GM13976 (cell line): ENCODE results near the gene CNNM4.
"Not testable (repeated sequence)": the region's sequence is repeated elsewhere in the genome, so short reads cannot be mapped to it uniquely, and the experiment has no call there.

Experiments used
- DNase-seq: peaks from one replicate; pipeline ENCODE4 v3.0.0; 2012; ENCODE audit warnings: low spot score
- CTCF ChIP-seq: IDR thresholded peaks from 2 replicates; pipeline ENCODE4 v1.5.1; 2012; ENCODE audit warnings: borderline replicate concordance, mild to moderate bottlenecking; ENCODE audit not compliant: insufficient read depth; ENCODE audit errors: extremely low read depth, missing control alignments, control extremely low read depth
- in situ Hi-C: fragments of 300-500 bp; cut with MboI; formaldehyde crosslinking; loops from one replicate; pipeline ENCODE4 v1.12.0; 2022; ENCODE audit warnings: low sequenced_read_pairs, mixed read lengths, inconsistent platforms; ENCODE audit not compliant: unreplicated experiment

Gene CNNM4

DNA sequence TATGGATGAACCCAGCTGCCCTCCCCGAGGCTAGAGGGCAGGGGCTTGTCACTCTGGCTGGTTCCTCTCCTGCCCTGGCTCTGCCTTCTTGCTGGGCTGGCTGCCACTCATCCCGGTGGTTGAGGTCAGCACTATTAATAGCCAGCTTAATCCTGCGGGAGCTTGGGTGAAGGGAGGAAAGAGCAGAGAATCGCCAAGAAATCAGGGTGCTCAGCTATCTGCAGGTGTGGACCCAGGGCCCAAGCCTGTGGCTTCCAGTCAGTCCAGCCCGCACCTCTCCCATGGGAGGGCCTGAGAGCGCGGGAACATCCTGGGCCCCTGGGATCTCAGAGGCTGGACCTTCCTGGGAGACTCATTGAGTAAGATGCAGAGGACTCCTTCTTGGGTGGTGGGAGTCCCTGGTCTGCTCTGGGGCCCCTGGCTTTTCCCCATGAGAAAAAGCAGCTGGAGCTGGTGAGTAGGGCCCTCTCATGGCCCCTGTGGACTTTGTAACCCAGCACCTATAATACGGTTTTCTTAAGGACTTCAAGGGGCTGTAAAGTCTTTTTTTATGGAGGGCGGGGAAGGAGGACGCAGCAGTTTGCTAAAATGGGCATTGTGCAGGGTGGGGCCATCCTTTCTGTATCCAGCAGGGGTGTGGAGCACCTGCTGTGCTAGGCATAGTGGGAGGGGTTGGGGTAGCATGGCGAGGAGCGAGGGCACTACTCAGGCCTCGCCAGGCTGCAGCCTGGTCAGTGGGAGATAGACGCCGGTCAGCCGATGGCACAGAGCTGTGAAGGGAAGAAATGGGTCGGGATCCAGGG lies 27.9 kb downstream of the CNNM4 start:
- TF ChIP-seq CTCF = no peak
- in situ Hi-C loops = no loop called here
- DNase-seq = no peak

DNA sequence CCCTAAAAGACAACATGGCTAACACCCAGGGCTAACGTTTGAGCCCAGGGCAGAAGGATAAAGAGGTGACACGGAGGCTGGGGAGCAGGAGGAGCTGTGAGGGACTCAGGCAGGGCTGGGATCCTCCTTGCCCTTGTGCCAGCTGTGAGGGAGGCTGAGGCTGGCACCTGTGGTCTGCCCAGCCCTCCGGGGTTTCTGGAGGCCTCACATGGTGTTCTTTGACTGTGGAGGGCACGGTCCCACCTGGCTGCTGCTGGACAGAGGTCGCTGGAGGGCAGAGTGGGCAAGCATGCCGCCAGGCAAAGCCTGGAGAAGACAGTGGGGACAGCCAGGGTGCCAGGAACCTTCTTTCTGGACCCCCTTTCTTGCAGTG lies 28.5 kb downstream of the CNNM4 start:
- DNase-seq = no peak
- TF ChIP-seq CTCF = no peak
- in situ Hi-C loops = no loop called here

GRCh38 chr2:96792772-96793749 lies 32.4 kb downstream of the CNNM4 start:
- no peak for TF ChIP-seq CTCF
- DNase-seq = no peak
- in situ Hi-C loops = no loop called here

DNA sequence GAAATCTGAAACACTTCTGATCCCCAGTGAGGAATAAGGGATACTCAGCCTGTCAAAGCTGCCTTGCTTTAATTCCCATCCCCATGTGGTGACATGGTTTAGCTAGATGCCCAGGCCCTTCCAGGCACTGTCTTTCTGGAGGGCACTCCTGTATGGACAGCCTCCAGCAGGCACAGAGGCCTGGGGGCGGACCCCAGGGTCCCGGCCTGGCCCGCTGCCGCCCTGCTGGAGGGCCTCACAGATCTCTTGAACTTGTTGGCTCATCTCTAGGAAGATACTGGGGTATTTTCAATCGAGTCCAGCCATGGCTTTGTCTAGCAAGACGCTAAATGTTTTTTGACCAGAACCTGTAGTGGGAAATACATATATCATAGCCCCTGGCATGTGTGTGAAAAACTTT lies 34.4 kb downstream of the CNNM4 start:
- no peak for DNase-seq
- in situ Hi-C loops = no loop called here
- TF ChIP-seq CTCF = no peak

DNA sequence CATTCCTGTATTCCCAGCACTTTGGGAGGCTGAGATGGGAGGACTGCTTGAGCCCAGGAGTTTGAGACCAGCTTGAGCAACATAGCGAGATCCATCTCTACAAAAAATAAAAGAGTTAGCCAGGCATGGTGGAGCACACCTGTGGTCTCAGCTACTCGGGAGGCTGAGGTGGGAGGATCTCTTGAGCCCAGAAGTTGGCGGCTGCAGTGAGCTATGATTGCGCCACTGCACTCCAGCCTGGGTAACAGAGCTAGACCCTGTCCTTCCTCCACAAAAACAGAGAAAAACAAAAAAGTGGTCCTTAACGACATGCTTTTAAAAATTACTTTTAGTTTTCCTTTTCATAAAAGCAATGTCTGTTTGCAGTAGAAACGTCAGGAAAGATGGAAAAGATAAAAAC lies 35.8 kb downstream of the CNNM4 start:
- DNase-seq, in situ Hi-C loops: not testable (repeated sequence)

GRCh38 chr2:96797066-96797625 lies 36.4 kb downstream of the CNNM4 start:
- no peak for TF ChIP-seq CTCF
- in situ Hi-C loops = no loop called here
- no peak for DNase-seq
